ENCODE results near the gene PIK3R3. TPM values are rescaled to one million over a fixed set of nuclear protein-coding genes. Genes with fewer than 3 reads are reported as not detected.

The PIK3R3 gene
- total and polyA plus RNA-seq, 7 donors = 2.4 to 11.6 (median 7.0) TPM

- WGBS, 2 donors = 82 to 94% methylated on average over 3 of the region's 3 CpGs
- H3K27ac ChIP-seq = no peak overlapping the region
- H3K4me3 ChIP-seq = no peak overlapping the region
- H3K27me3 ChIP-seq = no peaks in the 10 kb centered on the region
- TF ChIP-seq EP300 (IDR thresholded peaks at IDR 0.05) = no peak
- TF ChIP-seq CTCF (IDR thresholded peaks at IDR 0.05) = no peak
- TF ChIP-seq POLR2A (IDR thresholded peaks at IDR 0.05) = no peak
- no peak for TF ChIP-seq POLR2AphosphoS5 (IDR thresholded peaks at IDR 0.05)
- intact Hi-C loops (cut with DNase I) = no loop called here
- no peaks in the 10 kb centered on the region for H3K36me3 ChIP-seq
- DNase-seq = no peak
- H3K9me3 ChIP-seq = no peaks in the 10 kb centered on the region
- no peaks in the 10 kb centered on the region for H3K4me1 ChIP-seq
These were observed 19.6 kb upstream of the PIK3R3 start for GRCh38 chr1:46152016-46152415.

GRCh38 chr1:46150085-46150484 is 17.7 kb upstream of the PIK3R3 start:
- no peaks in the 10 kb centered on the region for H3K9me3 ChIP-seq
- intact Hi-C loops (cut with DNase I) = no loop called here
- no peaks in the 10 kb centered on the region for H3K36me3 ChIP-seq
- no peaks in the 10 kb centered on the region for H3K27me3 ChIP-seq
- no peaks in the 10 kb centered on the region for H3K4me1 ChIP-seq
- H3K4me3 ChIP-seq = no peak overlapping the region
- peak in 3 of 4 donors; percentile 4 to 73 (median 44) for TF ChIP-seq EP300 (IDR thresholded peaks at IDR 0.05)
- TF ChIP-seq CTCF (IDR thresholded peaks at IDR 0.05) = no peak
- TF ChIP-seq POLR2AphosphoS5 (IDR thresholded peaks at IDR 0.05) = peak in 2 of 4 donors; percentile 17 to 43
- H3K27ac ChIP-seq = peak overlapping the region in 1 of 4 donors; percentile 49
- DNase-seq = no peak
- 94 to 95% methylated on average over 2 of the region's 2 CpGs for WGBS, 2 donors

GRCh38 chr1:46148318-46148717 is 15.9 kb upstream of the PIK3R3 start:
- Histone ChIP-seq H3K27ac (no peak overlapping the region), H3K4me1 (no peaks in the 10 kb centered on the region), H3K9me3 (no peaks in the 10 kb centered on the region), H3K4me3 (no peak overlapping the region), H3K36me3 (no peaks in the 10 kb centered on the region), H3K27me3 (no peaks in the 10 kb centered on the region)
- no peak for DNase-seq
- 66 to 73% methylated on average over 2 of the region's 2 CpGs for WGBS, 2 donors
- intact Hi-C loops (cut with DNase I) = no loop called here
- TF ChIP-seq CTCF (IDR thresholded peaks at IDR 0.05) (no peak), POLR2A (IDR thresholded peaks at IDR 0.05) (no peak), POLR2AphosphoS5 (IDR thresholded peaks at IDR 0.05) (no peak), EP300 (IDR thresholded peaks at IDR 0.05) (no peak)

- intact Hi-C loops (cut with DNase I) = loop anchor here (2.0 kb wide), 1 partner anchor 37 kb away; the partner anchor contains the start of gene TSPAN1
- H3K9me3 ChIP-seq = no peaks in the 10 kb centered on the region
- no peaks in the 10 kb centered on the region for H3K36me3 ChIP-seq
- TF ChIP-seq POLR2AphosphoS5 (IDR thresholded peaks at IDR 0.05) = no peak
- no peak for TF ChIP-seq EP300 (IDR thresholded peaks at IDR 0.05)
- no peak for TF ChIP-seq CTCF (IDR thresholded peaks at IDR 0.05)
- H3K27ac ChIP-seq = peak overlapping the region in 1 of 4 donors; percentile 33
- H3K4me3 ChIP-seq = no peak overlapping the region
- DNase-seq = no peak
- H3K27me3 ChIP-seq = no peaks in the 10 kb centered on the region
- WGBS, 2 donors = 68 to 80% methylated on average over 3 of the region's 3 CpGs
- peaks cover 0 to 20% (median 15%) of the 10 kb centered on the region in 4 donors for H3K4me1 ChIP-seq
These were observed 5.5 kb upstream of the PIK3R3 start for GRCh38 chr1:46137916-46138315.

DNA sequence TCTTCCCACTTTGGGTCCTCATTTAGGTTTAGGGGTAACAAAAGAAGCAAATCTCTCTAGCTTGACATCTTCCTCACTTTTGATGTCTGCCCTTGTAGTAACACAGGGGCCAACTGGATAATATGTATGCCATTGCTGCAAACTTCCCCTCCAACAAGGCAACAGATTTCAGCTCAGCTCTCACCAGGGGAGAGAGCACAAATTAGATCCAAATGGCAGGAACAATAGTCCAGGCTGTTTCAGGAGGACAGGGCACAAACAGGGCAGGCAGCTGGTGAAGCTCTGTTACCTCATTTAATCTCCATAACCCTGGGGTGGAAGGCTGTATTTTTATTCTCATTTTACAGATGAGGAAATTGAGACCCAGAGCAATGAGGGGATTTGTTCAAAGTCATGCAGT is 4.3 kb upstream of the PIK3R3 start:
- Histone ChIP-seq H3K36me3 (no peaks in the 10 kb centered on the region), H3K27ac (no peak overlapping the region), H3K4me3 (no peak overlapping the region), H3K27me3 (no peaks in the 10 kb centered on the region), H3K9me3 (no peaks in the 10 kb centered on the region), H3K4me1 (peaks cover 0 to 20% (median 15%) of the 10 kb centered on the region in 4 donors)
- TF ChIP-seq CTCF (IDR thresholded peaks at IDR 0.05) (no peak), POLR2A (IDR thresholded peaks at IDR 0.05) (no peak)
- intact Hi-C loops (cut with DNase I) = loop anchor here (2.0 kb wide), 1 partner anchor 38 kb away; the partner anchor contains the start of gene TSPAN1
- DNase-seq = no peak
